ENCODE results near the gene HMCES. TPM values are rescaled to one million over a fixed set of nuclear protein-coding genes. Genes with fewer than 3 reads are reported as not detected.

The HMCES gene, protein sequence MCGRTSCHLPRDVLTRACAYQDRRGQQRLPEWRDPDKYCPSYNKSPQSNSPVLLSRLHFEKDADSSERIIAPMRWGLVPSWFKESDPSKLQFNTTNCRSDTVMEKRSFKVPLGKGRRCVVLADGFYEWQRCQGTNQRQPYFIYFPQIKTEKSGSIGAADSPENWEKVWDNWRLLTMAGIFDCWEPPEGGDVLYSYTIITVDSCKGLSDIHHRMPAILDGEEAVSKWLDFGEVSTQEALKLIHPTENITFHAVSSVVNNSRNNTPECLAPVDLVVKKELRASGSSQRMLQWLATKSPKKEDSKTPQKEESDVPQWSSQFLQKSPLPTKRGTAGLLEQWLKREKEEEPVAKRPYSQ
- polyA plus RNA-seq: 15.3 and 15.6 TPM in 2 replicates

DNA sequence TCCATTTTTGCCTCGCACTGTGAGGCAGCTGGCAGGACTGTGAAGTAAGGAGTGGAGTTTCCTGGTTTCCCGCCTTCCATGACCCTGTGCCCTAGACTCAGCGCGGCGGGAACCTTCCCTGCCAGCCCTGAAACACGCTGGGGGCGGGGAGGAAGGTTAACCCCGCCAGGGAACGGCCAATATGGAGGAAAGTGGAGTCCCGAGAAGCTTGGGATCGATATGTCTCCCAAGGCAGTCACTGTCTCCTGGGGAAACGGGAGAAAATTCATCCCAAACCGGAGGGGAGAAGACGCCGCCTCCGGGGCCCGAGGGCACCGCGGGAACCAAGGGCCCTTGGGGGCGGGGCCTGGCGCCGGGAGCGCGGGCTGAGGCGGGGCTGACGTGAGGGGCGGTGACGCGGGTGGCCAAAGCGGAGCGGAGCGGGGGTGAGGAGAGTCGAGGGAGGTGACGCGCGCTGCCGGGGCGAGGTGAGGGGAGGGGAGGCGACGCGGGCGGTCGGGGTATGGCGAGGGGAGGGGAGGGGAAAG is at the start of gene HMCES:
Gene HMCES (plus strand): TSS at position 432 of the 527 bp plus-strand sequence. CDS start 863 bp downstream, outside the sequence.

DNA sequence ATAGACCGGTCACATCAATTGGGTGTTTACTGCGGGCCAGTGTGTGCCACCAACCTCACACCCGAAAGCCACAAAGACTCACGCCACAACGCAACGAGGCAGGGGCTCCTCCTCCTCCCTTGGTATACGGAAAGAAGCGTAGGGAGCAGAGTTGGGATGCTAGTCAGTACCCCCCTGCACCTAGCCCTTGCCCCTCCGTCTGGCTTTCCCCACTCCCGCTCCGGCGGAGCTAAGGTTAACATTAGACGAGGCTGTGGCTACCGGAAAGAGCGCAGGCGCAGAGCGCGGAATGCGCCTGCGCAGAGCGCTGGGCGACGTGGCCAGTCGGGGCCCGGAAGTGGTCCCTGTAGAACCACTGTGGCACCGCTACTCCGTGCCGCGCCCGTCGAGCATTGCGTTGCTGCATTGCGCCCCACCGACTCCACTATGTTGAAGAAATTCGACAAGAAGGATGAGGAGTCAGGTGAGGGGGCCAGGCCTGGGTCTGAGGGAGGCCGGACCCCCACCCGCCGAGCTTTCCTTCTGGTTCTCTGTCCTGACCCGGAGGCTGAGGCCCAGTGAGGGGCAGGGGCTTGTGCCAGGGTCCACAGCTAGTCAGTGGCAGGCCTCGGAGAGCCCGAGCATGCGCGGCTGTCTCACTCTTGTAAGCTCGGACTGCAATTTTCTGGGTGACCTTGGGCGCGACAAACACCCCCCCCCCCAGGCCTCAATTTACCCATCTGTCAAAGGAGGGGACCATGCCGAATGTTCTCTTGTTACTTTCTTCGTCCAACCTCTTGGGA is 29.2 kb upstream of the HMCES start, which contains the start of gene COPG1:
Gene COPG1 (plus strand): TSS at position 323 of the 782 bp plus-strand sequence. CDS start 104 bp downstream, at position 427.

Other genes starting within 250 kb of the HMCES start
- gene GP9, start 218.1 kb upstream of the HMCES start, polyA plus RNA-seq: not detected in 2 replicates
- 0.83 and 1.8 TPM in 2 replicates for gene RAB43, start 157.1 kb upstream of the HMCES start, polyA plus RNA-seq
- gene ISY1, start 117.8 kb upstream of the HMCES start, polyA plus RNA-seq: 5.7 and 11.1 TPM in 2 replicates
- gene CNBP, start 95.0 kb upstream of the HMCES start, polyA plus RNA-seq: 169 and 175 TPM in 2 replicates
- gene COPG1, start 29.3 kb upstream of the HMCES start, polyA plus RNA-seq: 42.7 and 84.1 TPM in 2 replicates
- gene EFCAB12, start 149.8 kb downstream of the HMCES start, polyA plus RNA-seq: 0.76 TPM in 1 of 2 replicates, not detected in the other
- gene MBD4, start 161.1 kb downstream of the HMCES start, polyA plus RNA-seq: 16.2 and 17.7 TPM in 2 replicates
- gene IFT122, start 161.4 kb downstream of the HMCES start, polyA plus RNA-seq: 10.4 and 20.5 TPM in 2 replicates
- gene RHO, start 249.8 kb downstream of the HMCES start, polyA plus RNA-seq: 1.1 TPM in 1 of 2 replicates, not detected in the other